ENCODE measurements around the gene CEP126.

Gene CEP126

DNA sequence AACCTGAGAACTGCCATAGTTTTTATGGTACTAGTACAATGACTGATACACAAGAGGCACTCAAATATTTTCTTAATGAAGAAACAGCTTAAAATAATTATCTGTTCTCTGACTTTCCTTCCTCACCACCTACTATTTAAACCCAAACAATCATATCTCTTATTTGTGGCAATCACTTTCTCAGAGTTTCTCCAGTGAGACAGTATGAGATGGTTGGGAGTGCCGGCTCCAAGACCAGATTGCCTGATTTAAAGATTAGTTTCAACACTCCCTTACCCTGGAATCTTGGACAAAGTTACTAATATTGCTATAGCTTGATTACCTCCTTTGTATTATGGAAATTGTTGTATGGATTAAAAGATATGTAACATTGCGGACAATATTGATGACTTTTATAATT lies 5.7 kb upstream of the CEP126 start:
- no peak overlapping the region for H2BK12ac ChIP-seq (ENCODE audit: low read length)
- no CpG with 5 or more reads among the region's 2 CpGs for WGBS, 2 donors (ENCODE audit: extremely low coverage in 2 of 2, insufficient read length in 2 of 2, insufficient replicate concordance in 1 of 2)
- H3K9me3 ChIP-seq (replicated peaks in 1 of 2; ENCODE audit: control insufficient read depth in 2 of 2, insufficient read depth in 1 of 2, low read depth in 1 of 2, low read length in 2 of 2) = no peaks in the 10 kb centered on the region
- H2BK5ac ChIP-seq (ENCODE audit: low read length) = no peak overlapping the region
- H2BK120ac ChIP-seq (ENCODE audit: low read depth, low read length) = no peak overlapping the region
- no peak overlapping the region for H2AK5ac ChIP-seq (ENCODE audit: low read depth, low read length)
- H3K4ac ChIP-seq (ENCODE audit: low read length) = no peak overlapping the region
- no peak overlapping the region for H3K4me3 ChIP-seq (ENCODE audit: low read length in 2 of 2)
- H2BK15ac ChIP-seq (ENCODE audit: low read length) = no peak overlapping the region
- no peak overlapping the region for H3K23ac ChIP-seq (ENCODE audit: low read depth, low read length, poor library complexity)
- no peak overlapping the region for H4K8ac ChIP-seq (ENCODE audit: low read depth, low read length)
- no peak overlapping the region for H3K18ac ChIP-seq (ENCODE audit: low read length)
- H4K91ac ChIP-seq (ENCODE audit: low read depth, low read length, poor library complexity) = no peak overlapping the region
- DNase-seq (ENCODE audit: low spot score) = no peak
- no peaks in the 10 kb centered on the region for H3K79me1 ChIP-seq (ENCODE audit: low read depth, low read length)
- no peak overlapping the region for H3K9ac ChIP-seq (ENCODE audit: low read depth, low read length, poor library complexity)
- no peak overlapping the region for H3K4me2 ChIP-seq (ENCODE audit: insufficient read depth, low read length, poor library complexity, severe bottlenecking)
- H3K27ac ChIP-seq (replicated peaks; ENCODE audit: low read length) = no peak overlapping the region
- peaks cover 0 to 2% of the 10 kb centered on the region in 2 donors for H3K4me1 ChIP-seq (ENCODE audit: control insufficient read depth in 2 of 2, insufficient read depth in 1 of 2, low read depth in 1 of 2, low read length in 2 of 2)
- no peaks in the 10 kb centered on the region for H3K27me3 ChIP-seq (ENCODE audit: control insufficient read depth in 3 of 3, insufficient read depth in 3 of 3, low read depth in 1 of 3, low read length in 3 of 3)
- no peak overlapping the region for H3K14ac ChIP-seq (ENCODE audit: low read length)
- H3K36me3 ChIP-seq (replicated peaks in 1 of 2; ENCODE audit: control insufficient read depth in 2 of 2, insufficient read depth in 2 of 2, low read length in 2 of 2) = no peaks in the 10 kb centered on the region
- no peak overlapping the region for H2AFZ ChIP-seq (ENCODE audit: low read length)

DNA sequence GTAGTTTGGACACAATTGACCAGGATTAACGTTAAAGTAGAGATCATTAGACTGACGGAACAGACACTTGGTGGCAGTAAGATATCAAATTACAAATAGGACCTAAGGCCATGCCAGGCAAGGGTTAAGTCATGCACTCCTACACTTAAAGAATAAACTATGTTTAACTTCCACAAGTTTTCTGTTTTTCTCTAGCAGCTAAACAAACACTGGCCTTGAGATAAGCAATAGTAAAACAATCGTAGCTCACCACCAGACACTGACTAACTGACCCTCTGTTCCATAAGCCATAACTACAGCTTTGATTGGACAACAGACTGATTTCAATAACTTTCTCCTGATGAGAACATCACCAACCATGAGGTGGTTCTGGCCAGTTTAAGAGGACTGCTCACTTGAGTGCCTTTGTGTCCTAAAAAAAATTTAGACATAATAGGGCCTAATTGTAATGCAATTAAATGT lies 2.0 kb upstream of the CEP126 start:
- Histone ChIP-seq H3K79me1 (ENCODE audit: low read depth, low read length) (no peaks in the 10 kb centered on the region), H3K27me3 (ENCODE audit: control insufficient read depth in 3 of 3, insufficient read depth in 3 of 3, low read depth in 1 of 3, low read length in 3 of 3) (no peaks in the 10 kb centered on the region), H3K14ac (ENCODE audit: low read length) (no peak overlapping the region), H3K4ac (ENCODE audit: low read length) (no peak overlapping the region), H2BK120ac (ENCODE audit: low read depth, low read length) (no peak overlapping the region), H3K4me3 (ENCODE audit: low read length in 2 of 2) (no peak overlapping the region), H3K4me1 (ENCODE audit: control insufficient read depth in 2 of 2, insufficient read depth in 1 of 2, low read depth in 1 of 2, low read length in 2 of 2) (peaks cover 0 to 2% of the 10 kb centered on the region in 2 donors), H2AK5ac (ENCODE audit: low read depth, low read length) (no peak overlapping the region), H3K9me3 (replicated peaks in 1 of 2; ENCODE audit: control insufficient read depth in 2 of 2, insufficient read depth in 1 of 2, low read depth in 1 of 2, low read length in 2 of 2) (no peaks in the 10 kb centered on the region), H2BK15ac (ENCODE audit: low read length) (no peak overlapping the region), H3K23ac (ENCODE audit: low read depth, low read length, poor library complexity) (no peak overlapping the region), H4K91ac (ENCODE audit: low read depth, low read length, poor library complexity) (no peak overlapping the region), H4K8ac (ENCODE audit: low read depth, low read length) (no peak overlapping the region), H3K36me3 (replicated peaks in 1 of 2; ENCODE audit: control insufficient read depth in 2 of 2, insufficient read depth in 2 of 2, low read length in 2 of 2) (no peaks in the 10 kb centered on the region), H2BK5ac (ENCODE audit: low read length) (no peak overlapping the region), H3K18ac (ENCODE audit: low read length) (no peak overlapping the region), H3K27ac (replicated peaks; ENCODE audit: low read length) (no peak overlapping the region), H3K4me2 (ENCODE audit: insufficient read depth, low read length, poor library complexity, severe bottlenecking) (no peak overlapping the region), H2AFZ (ENCODE audit: low read length) (no peak overlapping the region), H3K9ac (ENCODE audit: low read depth, low read length, poor library complexity) (no peak overlapping the region), H2BK12ac (ENCODE audit: low read length) (no peak overlapping the region)
- no peak for DNase-seq (ENCODE audit: low spot score)
- WGBS, 2 donors (ENCODE audit: extremely low coverage in 2 of 2, insufficient read length in 2 of 2, insufficient replicate concordance in 1 of 2) = no CpG with 5 or more reads among the region's 3 CpGs

DNA sequence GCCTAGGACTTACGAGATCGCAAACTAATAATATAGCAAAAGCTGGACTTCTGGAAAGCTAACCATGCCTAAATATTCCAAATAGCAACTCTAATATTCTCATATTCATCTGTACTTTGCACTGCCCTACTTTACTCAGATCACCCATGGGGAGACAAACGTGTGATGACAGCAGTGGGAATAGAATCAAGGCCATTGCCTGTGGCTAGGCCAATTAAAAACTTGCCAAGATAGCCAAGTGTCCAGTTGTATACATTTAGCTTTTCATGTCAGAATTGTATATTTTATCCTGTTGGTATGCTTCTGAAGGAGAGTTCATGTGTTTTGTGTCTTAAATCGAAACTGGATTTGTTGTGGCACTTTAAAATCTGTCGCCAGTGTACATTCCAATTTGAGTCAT lies 1.2 kb upstream of the CEP126 start:
- no peak overlapping the region for H2BK5ac ChIP-seq (ENCODE audit: low read length)
- no peaks in the 10 kb centered on the region for H3K27me3 ChIP-seq (ENCODE audit: control insufficient read depth in 3 of 3, insufficient read depth in 3 of 3, low read depth in 1 of 3, low read length in 3 of 3)
- H4K91ac ChIP-seq (ENCODE audit: low read depth, low read length, poor library complexity) = no peak overlapping the region
- H3K9me3 ChIP-seq (replicated peaks in 1 of 2; ENCODE audit: control insufficient read depth in 2 of 2, insufficient read depth in 1 of 2, low read depth in 1 of 2, low read length in 2 of 2) = no peaks in the 10 kb centered on the region
- WGBS, 2 donors (ENCODE audit: extremely low coverage in 2 of 2, insufficient read length in 2 of 2, insufficient replicate concordance in 1 of 2) = no CpG with 5 or more reads among the region's 5 CpGs
- no peak overlapping the region for H3K4me2 ChIP-seq (ENCODE audit: insufficient read depth, low read length, poor library complexity, severe bottlenecking)
- no peak overlapping the region for H2BK12ac ChIP-seq (ENCODE audit: low read length)
- no peak overlapping the region for H3K27ac ChIP-seq (replicated peaks; ENCODE audit: low read length)
- DNase-seq (ENCODE audit: low spot score) = no peak
- H3K4ac ChIP-seq (ENCODE audit: low read length) = no peak overlapping the region
- no peaks in the 10 kb centered on the region for H3K36me3 ChIP-seq (replicated peaks in 1 of 2; ENCODE audit: control insufficient read depth in 2 of 2, insufficient read depth in 2 of 2, low read length in 2 of 2)
- H3K18ac ChIP-seq (ENCODE audit: low read length) = no peak overlapping the region
- H2AK5ac ChIP-seq (ENCODE audit: low read depth, low read length) = no peak overlapping the region
- H4K8ac ChIP-seq (ENCODE audit: low read depth, low read length) = no peak overlapping the region
- H3K9ac ChIP-seq (ENCODE audit: low read depth, low read length, poor library complexity) = no peak overlapping the region
- peaks cover 0 to 2% of the 10 kb centered on the region in 2 donors for H3K4me1 ChIP-seq (ENCODE audit: control insufficient read depth in 2 of 2, insufficient read depth in 1 of 2, low read depth in 1 of 2, low read length in 2 of 2)
- no peak overlapping the region for H2BK15ac ChIP-seq (ENCODE audit: low read length)
- no peak overlapping the region for H3K23ac ChIP-seq (ENCODE audit: low read depth, low read length, poor library complexity)
- no peak overlapping the region for H2BK120ac ChIP-seq (ENCODE audit: low read depth, low read length)
- no peaks in the 10 kb centered on the region for H3K79me1 ChIP-seq (ENCODE audit: low read depth, low read length)
- no peak overlapping the region for H3K14ac ChIP-seq (ENCODE audit: low read length)
- H2AFZ ChIP-seq (ENCODE audit: low read length) = no peak overlapping the region
- H3K4me3 ChIP-seq (ENCODE audit: low read length in 2 of 2) = no peak overlapping the region

DNA sequence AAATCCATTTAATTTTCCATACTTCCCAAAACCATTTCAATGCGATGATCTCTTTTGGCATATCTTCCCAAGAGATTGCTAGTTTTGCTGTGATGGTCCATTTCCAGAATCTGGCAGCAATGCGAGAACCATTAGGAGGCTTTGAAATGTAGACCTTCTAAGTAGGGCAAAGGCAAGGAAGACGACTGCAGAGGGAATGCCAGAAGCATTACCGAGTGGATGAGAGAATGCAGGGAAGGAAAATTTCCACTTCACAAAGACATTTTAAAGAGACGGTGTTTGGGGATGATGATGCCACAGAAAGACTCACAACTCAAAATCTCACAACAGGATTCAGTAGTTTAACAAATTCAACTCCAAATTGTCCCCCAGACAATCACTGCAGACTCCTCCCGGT lies 471 bp upstream of the CEP126 start:
- Histone ChIP-seq H2BK5ac (ENCODE audit: low read length) (no peak overlapping the region), H4K91ac (ENCODE audit: low read depth, low read length, poor library complexity) (no peak overlapping the region), H4K8ac (ENCODE audit: low read depth, low read length) (no peak overlapping the region), H3K9me3 (replicated peaks in 1 of 2; ENCODE audit: control insufficient read depth in 2 of 2, insufficient read depth in 1 of 2, low read depth in 1 of 2, low read length in 2 of 2) (no peaks in the 10 kb centered on the region), H3K4me3 (ENCODE audit: low read length in 2 of 2) (peak overlapping the region; percentile 65 to 71), H3K23ac (ENCODE audit: low read depth, low read length, poor library complexity) (no peak overlapping the region), H3K4me2 (ENCODE audit: insufficient read depth, low read length, poor library complexity, severe bottlenecking) (peak overlapping the region; percentile 83), H3K14ac (ENCODE audit: low read length) (no peak overlapping the region), H3K4ac (ENCODE audit: low read length) (no peak overlapping the region), H2BK12ac (ENCODE audit: low read length) (no peak overlapping the region), H2BK15ac (ENCODE audit: low read length) (no peak overlapping the region), H3K79me1 (ENCODE audit: low read depth, low read length) (no peaks in the 10 kb centered on the region), H2AFZ (ENCODE audit: low read length) (peak overlapping the region; percentile 98), H3K36me3 (replicated peaks in 1 of 2; ENCODE audit: control insufficient read depth in 2 of 2, insufficient read depth in 2 of 2, low read length in 2 of 2) (no peaks in the 10 kb centered on the region), H3K18ac (ENCODE audit: low read length) (no peak overlapping the region), H3K9ac (ENCODE audit: low read depth, low read length, poor library complexity) (no peak overlapping the region), H3K27ac (replicated peaks; ENCODE audit: low read length) (no peak overlapping the region), H3K4me1 (ENCODE audit: control insufficient read depth in 2 of 2, insufficient read depth in 1 of 2, low read depth in 1 of 2, low read length in 2 of 2) (peaks cover 0 to 2% of the 10 kb centered on the region in 2 donors), H3K27me3 (ENCODE audit: control insufficient read depth in 3 of 3, insufficient read depth in 3 of 3, low read depth in 1 of 3, low read length in 3 of 3) (no peaks in the 10 kb centered on the region), H2BK120ac (ENCODE audit: low read depth, low read length) (no peak overlapping the region), H2AK5ac (ENCODE audit: low read depth, low read length) (no peak overlapping the region)
- DNase-seq (ENCODE audit: low spot score) = peak; percentile 11
- WGBS, 2 donors (ENCODE audit: extremely low coverage in 2 of 2, insufficient read length in 2 of 2, insufficient replicate concordance in 1 of 2) = no CpG with 5 or more reads among the region's 6 CpGs

Data from neuronal stem cell (in vitro differentiated cells).